ENCODE measurements around the gene SEC31A. TPM values are rescaled to one million over a fixed set of nuclear protein-coding genes. Genes with fewer than 3 reads are reported as not detected.

SEC31A gene
- total and polyA plus RNA-seq, 8 donors = 72.1 to 590 (median 128) TPM

DNA sequence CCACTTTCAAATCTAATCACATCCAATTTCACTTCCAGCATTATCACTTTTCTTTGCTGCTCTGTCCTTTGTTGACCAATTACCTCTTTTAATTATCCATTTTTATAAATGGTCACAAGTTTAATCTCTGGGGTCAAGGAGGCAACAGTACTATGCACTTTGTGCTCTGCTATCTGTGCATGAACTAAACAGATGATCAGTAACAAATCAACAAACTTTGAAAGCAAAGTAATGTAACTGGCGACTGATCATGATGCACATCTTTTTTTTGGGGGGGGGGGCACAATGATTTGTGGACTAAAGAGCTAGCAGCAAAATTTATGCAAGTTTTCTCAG, 1.5 kb upstream of the SEC31A start:
- WGBS, 5 donors = 13 to 48% (median 35%) methylated on average over 1 of the region's 1 CpG
- Histone ChIP-seq H3K36me3 (peaks cover 13 to 42% (median 35%) of the 10 kb centered on the region in 4 donors), H3K27me3 (no peaks in the 10 kb centered on the region), H3K9me3 (no peaks in the 10 kb centered on the region), H3K27ac (peak overlapping the region in 2 of 5 donors; percentile 96 to 98), H3K4me3 (no peak overlapping the region), H3K4me1 (peaks cover 10 to 57% (median 36%) of the 10 kb centered on the region in 4 donors)
- no peak for DNase-seq
- TF ChIP-seq POLR2A (IDR thresholded peaks at IDR 0.05) (no peak), EP300 (IDR thresholded peaks at IDR 0.05) (no peak), POLR2AphosphoS5 (IDR thresholded peaks at IDR 0.05) (no peak)
- TF ChIP-seq, protein P1, sequence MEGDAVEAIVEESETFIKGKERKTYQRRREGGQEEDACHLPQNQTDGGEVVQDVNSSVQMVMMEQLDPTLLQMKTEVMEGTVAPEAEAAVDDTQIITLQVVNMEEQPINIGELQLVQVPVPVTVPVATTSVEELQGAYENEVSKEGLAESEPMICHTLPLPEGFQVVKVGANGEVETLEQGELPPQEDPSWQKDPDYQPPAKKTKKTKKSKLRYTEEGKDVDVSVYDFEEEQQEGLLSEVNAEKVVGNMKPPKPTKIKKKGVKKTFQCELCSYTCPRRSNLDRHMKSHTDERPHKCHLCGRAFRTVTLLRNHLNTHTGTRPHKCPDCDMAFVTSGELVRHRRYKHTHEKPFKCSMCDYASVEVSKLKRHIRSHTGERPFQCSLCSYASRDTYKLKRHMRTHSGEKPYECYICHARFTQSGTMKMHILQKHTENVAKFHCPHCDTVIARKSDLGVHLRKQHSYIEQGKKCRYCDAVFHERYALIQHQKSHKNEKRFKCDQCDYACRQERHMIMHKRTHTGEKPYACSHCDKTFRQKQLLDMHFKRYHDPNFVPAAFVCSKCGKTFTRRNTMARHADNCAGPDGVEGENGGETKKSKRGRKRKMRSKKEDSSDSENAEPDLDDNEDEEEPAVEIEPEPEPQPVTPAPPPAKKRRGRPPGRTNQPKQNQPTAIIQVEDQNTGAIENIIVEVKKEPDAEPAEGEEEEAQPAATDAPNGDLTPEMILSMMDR (IDR thresholded peaks at IDR 0.05) = no peak
- intact Hi-C loops (cut with DNase I; ENCODE audit: low total_unique reads) = no loop called here

DNA sequence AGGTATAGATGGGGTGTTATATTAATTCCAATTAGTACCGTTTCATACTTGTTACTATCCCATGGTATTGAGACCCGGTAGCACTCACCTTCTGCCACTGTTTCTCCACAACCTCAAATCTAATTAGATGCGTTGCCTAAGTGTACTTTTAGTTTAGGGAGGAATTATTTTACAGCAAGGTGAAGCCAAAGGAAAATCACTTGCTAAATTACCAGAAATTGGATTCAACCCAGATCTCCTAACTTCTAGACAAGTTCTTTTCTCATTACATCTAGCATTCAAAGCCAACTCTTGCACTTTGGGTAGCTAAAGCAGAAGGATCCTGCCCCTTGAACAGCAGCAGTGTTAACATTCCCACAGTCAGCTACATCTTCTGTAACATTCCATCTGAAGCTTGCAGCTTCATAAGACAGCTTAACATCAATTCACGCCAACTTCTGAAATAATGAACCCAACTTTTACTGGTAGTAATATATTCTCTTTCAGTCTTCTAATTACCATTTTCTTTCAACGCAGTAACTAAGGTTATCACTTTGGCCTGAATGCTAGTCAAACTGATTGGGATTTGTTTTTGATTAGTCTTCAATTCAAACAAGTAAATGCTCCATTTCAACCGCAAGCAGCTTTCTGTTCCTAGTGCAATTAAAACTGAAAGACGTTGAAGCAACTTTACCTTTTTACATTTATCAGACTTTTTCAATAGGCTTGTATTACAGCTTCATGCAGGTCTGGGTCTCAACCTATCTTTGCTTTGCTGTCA, 934 bp upstream of the SEC31A start:
- Histone ChIP-seq H3K36me3 (peaks cover 13 to 38% (median 33%) of the 10 kb centered on the region in 4 donors), H3K27me3 (no peaks in the 10 kb centered on the region), H3K4me3 (peak overlapping the region; percentile 72 to 84 (median 76)), H3K9me3 (no peaks in the 10 kb centered on the region), H3K27ac (peak overlapping the region; percentile 96 to 99 (median 98)), H3K4me1 (peaks cover 11 to 57% (median 36%) of the 10 kb centered on the region in 4 donors)
- intact Hi-C loops (cut with DNase I; ENCODE audit: low total_unique reads) = no loop called here
- DNase-seq = peak in 1 of 2 donors; percentile 33
- 14 to 24% (median 19%) methylated on average over 7 of the region's 7 CpGs for WGBS, 5 donors
- TF ChIP-seq POLR2A (IDR thresholded peaks at IDR 0.05) = no peak
- TF ChIP-seq POLR2AphosphoS5 (IDR thresholded peaks at IDR 0.05) = no peak
- TF ChIP-seq, protein P1 (IDR thresholded peaks at IDR 0.05) = no peak
- TF ChIP-seq EP300 (IDR thresholded peaks at IDR 0.05) = no peak

DNA sequence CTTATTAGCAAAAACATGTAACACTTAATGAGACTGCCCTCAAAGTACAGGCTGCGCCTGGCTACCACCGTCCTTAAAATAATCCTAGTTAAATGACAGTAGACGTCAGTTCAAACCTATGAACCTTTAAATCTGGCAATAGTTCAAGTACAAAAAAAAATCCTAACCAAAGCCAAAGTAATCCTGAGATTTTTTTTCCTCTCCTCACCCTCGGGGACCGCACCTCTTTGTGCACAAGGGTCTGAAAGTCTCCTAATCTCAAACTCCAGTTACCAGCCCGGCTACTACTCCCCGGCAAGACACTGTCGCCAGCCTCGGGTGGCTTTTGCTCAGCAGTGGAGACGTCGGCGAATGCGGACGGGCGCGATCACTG, 439 bp downstream of the SEC31A start:
- Histone ChIP-seq H3K27ac (peak overlapping the region; percentile 96 to 99 (median 98)), H3K4me3 (peak overlapping the region; percentile 72 to 84 (median 76)), H3K36me3 (peaks cover 13 to 28% (median 26%) of the 10 kb centered on the region in 4 donors), H3K27me3 (no peaks in the 10 kb centered on the region), H3K9me3 (no peaks in the 10 kb centered on the region), H3K4me1 (peaks cover 23 to 68% (median 42%) of the 10 kb centered on the region in 4 donors)
- no peak for DNase-seq
- 0% methylated on average over 16 of the region's 16 CpGs for WGBS, 5 donors
- intact Hi-C loops (cut with DNase I; ENCODE audit: low total_unique reads) = no loop called here
- TF ChIP-seq POLR2AphosphoS5 (IDR thresholded peaks at IDR 0.05) (no peak), POLR2A (IDR thresholded peaks at IDR 0.05) (no peak), EP300 (IDR thresholded peaks at IDR 0.05) (no peak)
- TF ChIP-seq, protein P1 (IDR thresholded peaks at IDR 0.05) = no peak

DNA sequence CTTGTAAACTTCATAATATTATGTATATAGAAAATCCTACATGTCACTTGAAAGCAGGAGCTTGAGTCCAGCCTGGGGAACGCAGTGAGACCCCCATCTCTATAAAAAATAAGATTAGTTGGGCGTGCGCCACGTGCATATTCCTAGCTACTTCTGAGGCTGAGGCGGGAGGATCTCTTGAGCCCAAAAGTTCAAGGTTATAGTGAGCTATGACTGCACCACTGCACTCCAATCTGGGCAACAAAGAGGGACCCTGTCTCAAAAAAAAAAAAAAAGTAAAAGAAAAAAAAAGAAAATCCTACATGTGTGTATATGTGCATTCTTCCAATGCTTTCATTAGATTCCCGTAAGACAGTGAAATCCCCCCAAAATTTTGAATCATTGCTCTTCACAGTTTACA, 1.7 kb downstream of the SEC31A start:
- Histone ChIP-seq H3K27me3 (no peaks in the 10 kb centered on the region), H3K4me1 (peaks cover 26 to 71% (median 46%) of the 10 kb centered on the region in 4 donors), H3K4me3 (peak overlapping the region; percentile 72 to 84 (median 76)), H3K27ac (peak overlapping the region in 4 of 5 donors; percentile 96 to 99 (median 98)), H3K36me3 (peaks cover 6 to 16% (median 14%) of the 10 kb centered on the region in 4 donors), H3K9me3 (no peaks in the 10 kb centered on the region)
- intact Hi-C loops (cut with DNase I; ENCODE audit: low total_unique reads) = no loop called here
- no peak for DNase-seq
- WGBS, 5 donors = 43 to 67% (median 57%) methylated on average over 6 of the region's 6 CpGs
- TF ChIP-seq EP300 (IDR thresholded peaks at IDR 0.05) (no peak), POLR2A (IDR thresholded peaks at IDR 0.05) (no peak), POLR2AphosphoS5 (IDR thresholded peaks at IDR 0.05) (no peak)
- TF ChIP-seq, protein P1 (IDR thresholded peaks at IDR 0.05) = no peak
